ENCODE data around the gene BAG5.

BAG5 gene

DNA sequence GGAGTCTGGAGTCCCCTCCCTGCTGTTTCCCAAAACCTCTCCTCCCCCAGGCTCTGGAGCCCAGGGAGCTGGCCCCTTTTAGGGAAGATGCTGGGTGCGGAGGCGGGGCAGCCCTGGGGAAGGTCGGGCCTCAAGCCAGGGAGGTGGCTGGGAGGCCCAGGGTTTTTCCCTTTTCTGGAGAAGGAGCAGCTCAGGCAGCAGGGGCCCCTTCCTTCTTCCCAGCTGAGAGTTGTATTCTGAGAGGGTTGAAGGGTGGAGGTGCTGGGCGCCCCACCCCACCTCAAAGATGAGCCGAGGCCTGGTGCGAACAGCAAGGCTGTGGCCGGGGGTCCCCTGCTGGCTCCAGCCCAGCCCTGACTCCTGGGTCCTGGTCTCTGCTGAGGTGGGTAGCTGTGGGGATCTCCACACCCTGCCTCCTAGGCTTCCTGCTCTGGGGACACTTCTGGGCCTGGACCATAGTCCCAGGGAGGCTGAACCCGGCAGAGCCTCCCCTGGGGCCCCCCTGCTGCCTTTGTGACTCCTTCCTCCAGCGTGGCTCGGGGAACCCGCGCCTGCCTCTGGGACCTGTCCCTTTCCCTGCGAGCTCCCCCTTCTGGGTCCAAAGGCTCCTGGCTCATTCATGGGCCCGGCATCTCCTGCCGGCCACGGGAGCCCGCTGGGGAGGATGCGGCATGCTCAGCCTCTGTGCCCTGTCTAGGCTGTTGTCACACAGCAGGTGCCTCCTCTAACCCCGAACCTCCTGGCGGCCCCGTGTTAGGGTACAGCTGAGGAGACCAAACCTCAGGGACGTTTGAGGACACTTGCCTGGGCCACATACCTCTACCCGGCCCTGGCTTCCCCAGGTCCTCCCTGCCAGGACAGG, 29.1 kb downstream of the BAG5 start:
- TF ChIP-seq, protein P1, sequence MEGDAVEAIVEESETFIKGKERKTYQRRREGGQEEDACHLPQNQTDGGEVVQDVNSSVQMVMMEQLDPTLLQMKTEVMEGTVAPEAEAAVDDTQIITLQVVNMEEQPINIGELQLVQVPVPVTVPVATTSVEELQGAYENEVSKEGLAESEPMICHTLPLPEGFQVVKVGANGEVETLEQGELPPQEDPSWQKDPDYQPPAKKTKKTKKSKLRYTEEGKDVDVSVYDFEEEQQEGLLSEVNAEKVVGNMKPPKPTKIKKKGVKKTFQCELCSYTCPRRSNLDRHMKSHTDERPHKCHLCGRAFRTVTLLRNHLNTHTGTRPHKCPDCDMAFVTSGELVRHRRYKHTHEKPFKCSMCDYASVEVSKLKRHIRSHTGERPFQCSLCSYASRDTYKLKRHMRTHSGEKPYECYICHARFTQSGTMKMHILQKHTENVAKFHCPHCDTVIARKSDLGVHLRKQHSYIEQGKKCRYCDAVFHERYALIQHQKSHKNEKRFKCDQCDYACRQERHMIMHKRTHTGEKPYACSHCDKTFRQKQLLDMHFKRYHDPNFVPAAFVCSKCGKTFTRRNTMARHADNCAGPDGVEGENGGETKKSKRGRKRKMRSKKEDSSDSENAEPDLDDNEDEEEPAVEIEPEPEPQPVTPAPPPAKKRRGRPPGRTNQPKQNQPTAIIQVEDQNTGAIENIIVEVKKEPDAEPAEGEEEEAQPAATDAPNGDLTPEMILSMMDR (conservative IDR thresholded peaks at IDR 0.05; ENCODE audit: low read length), result no peak
- H3K4me3 ChIP-seq (ENCODE audit: low read length), result no peak overlapping the region
- DNase-seq (ENCODE audit: low read depth), result no peak

DNA sequence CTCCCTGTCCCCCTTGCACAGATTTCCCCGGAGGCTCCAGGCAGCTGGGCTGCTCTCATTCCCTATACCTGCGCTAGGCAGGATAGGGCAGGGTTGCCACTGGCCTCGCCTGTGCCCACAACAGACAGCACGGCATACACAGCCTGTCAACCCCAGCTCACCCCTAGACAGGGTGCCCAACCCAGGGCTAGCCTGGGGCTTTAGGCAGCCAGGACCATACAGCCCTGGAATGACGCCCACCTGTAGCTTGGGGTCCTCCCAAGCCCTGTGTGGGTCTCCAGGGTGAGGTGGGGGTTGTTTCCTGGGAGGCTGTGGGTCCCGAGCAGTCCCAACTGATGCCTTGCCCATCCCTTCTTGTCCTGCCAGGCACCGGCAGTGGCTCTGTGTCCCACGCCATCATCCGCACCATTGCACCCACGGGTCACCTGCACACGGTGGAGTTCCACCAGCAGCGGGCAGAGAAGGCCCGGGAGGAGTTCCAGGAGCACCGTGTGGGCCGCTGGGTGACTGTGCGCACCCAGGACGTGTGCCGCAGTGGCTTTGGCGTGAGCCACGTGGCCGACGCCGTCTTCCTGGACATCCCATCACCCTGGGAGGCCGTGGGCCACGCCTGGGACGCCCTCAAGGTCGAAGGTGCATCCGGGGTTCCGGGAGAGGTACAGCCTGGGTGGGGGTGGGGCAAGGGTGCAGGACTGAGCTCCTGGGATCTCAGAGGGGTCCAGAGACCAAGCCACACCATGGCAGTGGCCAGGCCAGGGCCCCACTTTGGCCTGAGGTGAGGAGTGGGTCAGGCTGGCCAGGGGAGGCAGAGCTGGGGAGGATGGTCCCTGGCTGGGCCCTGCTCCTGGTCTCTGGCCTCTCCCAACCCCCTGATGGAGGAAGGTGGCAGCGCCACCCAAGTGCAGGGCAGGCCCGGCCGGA, 30.0 kb downstream of the BAG5 start:
- DNase-seq (ENCODE audit: low read depth), result no peak
- H3K4me3 ChIP-seq (ENCODE audit: low read length), result no peak overlapping the region
- TF ChIP-seq, protein P1 (conservative IDR thresholded peaks at IDR 0.05; ENCODE audit: low read length), result no peak

DNA sequence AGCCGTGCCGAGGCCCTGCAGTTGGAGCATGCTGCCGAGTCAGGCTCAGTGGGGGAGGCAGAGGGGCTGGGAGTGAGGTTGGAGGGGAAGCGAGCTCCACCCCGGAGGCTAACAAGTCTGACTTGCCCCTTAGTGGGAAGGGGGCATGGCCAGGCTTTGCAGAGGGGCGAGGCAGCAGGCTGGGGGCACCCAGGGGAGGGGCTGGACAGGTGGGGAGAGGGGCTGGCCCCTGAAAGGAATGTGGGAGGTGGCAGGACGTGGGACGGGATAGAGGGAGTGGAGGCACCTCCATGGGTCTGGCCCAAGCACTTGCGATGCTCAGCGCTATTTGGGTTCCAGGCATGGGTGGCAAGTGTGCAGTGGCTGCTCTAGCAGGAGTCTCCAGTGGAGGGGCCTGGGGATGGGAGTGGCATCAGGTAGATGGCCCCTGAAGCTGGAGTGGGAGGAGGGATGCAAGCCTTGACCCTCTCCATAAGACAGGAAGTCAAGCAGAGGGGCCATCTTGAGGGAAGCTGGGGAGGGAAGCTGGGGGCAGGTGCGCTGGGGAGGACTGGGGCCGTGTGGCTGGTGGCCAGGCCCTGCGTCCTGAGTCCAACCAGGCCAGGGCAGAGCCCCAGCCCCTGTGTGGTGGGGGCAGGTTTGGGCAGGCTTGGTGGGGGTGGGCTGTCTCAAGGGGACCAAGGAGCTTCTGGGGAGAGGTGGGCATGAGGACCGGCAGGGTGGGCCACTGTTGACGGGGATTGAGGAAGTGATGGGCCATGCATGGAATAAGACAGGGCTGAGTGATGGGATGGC, 30.8 kb downstream of the BAG5 start:
- no peak overlapping the region for H3K4me3 ChIP-seq (ENCODE audit: low read length)
- TF ChIP-seq, protein P1 (conservative IDR thresholded peaks at IDR 0.05; ENCODE audit: low read length), result no peak
- no peak for DNase-seq (ENCODE audit: low read depth)

DNA sequence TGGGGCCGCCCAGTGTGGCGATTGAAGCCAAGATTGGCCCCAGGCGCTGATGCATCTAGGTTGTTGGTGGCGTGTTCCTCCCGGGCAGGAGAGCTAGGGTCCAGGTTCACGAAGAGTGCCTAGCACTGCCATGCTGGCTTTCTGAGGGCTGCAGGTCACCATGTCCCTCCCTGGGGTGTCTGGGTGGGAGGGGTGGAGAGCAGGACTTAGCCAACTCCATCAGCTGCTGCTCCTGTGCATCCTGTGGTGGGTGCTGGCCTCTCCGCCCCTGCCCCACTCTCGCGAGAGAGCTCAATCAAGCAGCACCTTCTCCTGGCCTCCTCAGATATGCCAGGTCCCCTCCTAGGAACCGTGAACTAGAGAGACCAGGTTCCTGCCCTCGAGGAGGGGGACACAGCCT, 31.6 kb downstream of the BAG5 start:
- no peak overlapping the region for H3K4me3 ChIP-seq (ENCODE audit: low read length)
- DNase-seq (ENCODE audit: low read depth), result no peak
- TF ChIP-seq, protein P1 (conservative IDR thresholded peaks at IDR 0.05; ENCODE audit: low read length), result no peak

DNA sequence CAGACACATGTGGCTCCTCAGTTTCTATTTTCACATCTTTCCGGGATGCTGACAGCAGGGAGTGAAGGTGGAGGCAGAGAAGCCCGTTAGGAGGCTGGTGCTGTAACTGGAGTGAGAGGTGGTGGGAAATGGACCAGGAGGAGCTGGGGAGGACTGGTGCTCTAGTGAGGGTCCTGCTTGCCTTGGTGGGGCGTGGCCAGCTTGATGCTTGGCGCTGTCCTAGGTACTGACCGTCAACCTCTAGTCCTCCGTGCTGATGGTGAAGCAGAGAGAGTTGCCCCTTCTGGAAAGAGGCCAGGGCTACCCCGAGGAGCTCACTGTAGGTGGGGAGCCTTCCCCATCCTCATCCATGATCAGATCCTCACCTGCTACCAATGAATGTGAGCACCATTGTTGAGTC, 32.1 kb downstream of the BAG5 start:
- H3K4me3 ChIP-seq (ENCODE audit: low read length), result peak overlapping the region; percentile 95
- DNase-seq (ENCODE audit: low read depth), result no peak
- TF ChIP-seq, protein P1 (conservative IDR thresholded peaks at IDR 0.05; ENCODE audit: low read length), result no peak

DNA sequence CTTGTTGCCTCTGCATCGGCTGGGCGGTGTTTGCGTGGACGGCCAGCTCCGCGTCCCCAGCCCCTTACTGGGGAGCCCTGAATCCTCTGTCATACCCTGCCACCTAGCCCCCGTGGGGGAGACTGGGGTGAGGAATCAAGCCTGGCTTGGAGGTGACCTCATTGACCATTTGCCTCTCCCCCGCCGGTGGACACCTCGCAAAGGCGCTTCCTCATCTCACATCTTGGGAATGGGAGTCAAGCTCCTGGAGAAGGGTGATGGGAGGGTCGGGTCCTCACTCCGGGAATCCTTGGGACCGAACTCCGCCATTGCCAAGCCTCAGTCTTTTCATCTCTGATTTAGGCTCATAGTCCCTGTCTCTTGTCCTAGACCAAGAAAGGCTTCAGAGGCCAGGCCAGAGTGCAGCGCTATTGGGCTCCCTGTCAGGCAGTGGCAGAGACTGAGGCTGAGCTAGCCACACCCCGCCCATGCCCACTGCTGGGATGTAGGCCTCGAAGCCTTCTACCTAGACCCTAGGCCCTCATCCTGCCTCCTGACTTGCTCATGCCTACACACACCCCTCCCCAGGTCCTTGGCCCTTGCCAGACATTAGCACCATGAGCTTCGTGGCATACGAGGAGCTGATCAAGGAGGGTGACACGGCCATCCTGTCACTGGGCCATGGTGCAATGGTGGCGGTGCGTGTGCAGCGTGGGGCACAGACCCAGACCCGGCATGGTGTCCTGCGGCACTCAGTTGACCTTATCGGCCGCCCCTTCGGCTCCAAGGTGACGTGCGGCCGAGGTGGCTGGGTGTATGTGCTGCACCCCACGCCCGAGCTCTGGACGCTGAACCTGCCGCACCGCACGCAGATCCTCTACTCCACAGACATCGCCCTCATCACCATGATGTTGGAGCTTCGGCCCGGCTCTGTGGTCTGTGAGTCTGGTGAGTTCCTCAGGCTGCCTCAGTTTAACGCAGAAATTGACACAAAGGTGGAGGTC, 32.8 kb downstream of the BAG5 start:
- H3K4me3 ChIP-seq (ENCODE audit: low read length), result peak overlapping the region; percentile 95
- no peak for DNase-seq (ENCODE audit: low read depth)
- TF ChIP-seq, protein P1 (conservative IDR thresholded peaks at IDR 0.05; ENCODE audit: low read length), result no peak

Measured in AG10803 (cell line).